Measurements from ENCODE around the gene SREBF1. TPM values are rescaled to one million over a fixed set of nuclear protein-coding genes. Genes with fewer than 3 reads are reported as not detected.

SREBF1 gene
- total RNA-seq, 4 donors from 2014 or later = 115 to 253 (median 191) TPM

DNA sequence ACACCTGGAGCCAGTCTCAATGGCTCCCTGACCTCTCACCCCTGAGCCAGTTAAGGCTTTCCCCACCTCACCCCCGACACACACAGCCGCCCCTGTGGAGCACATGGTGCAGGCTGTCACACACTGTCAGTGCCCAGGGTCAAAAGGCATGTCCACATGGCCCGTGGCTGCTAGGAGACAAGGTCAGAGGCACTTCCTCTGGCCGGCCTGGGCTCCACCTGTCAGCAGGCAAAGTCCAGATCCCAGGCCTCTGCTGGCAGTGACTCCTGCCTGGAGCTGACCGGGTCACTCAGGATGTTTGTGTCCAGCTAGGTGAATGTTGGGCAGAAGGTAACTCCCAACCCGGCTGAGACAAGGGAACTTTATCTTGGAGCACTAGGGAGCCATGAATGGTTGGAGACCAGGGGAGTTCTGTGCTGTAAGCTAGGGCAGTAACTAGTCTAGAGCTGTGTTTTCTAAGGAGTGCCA lies 6.0 kb downstream of the SREBF1 start:
- peak overlapping the region in 2 of 4 donors; percentile 17 to 55 for H3K27ac ChIP-seq
- H3K4me1 ChIP-seq = peaks cover 0 to 92% (median 39%) of the 10 kb centered on the region in 4 donors

DNA sequence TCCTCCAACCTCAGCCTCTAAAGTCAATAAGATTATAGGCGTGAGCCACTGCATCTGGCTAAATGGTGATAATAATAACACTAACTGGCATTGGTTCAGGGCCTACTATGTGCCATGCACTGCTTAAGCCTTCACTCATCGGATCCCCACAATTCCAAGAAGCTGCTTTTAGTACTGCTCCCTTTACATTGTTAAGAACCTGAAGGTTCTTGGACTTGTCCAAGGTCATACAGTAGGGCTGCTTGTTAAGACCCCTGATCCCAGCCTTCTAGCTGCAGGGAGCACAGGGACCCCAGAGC lies 6.6 kb downstream of the SREBF1 start:
- peaks cover 0 to 13% (median 0%) of the 10 kb centered on the region in 3 donors for H3K36me3 ChIP-seq
- H3K4me3 ChIP-seq = no peak overlapping the region
- 96 to 100% methylated on average over 2 of the region's 2 CpGs for WGBS, 2 donors
- H3K27ac ChIP-seq = peak overlapping the region in 1 of 4 donors; percentile 17
- no peaks in the 10 kb centered on the region for H3K9me3 ChIP-seq
- H3K4me1 ChIP-seq = peaks cover 0 to 92% (median 41%) of the 10 kb centered on the region in 4 donors
- no peak for DNase-seq (ENCODE audit: low spot score in 2 of 2)
- no peaks in the 10 kb centered on the region for H3K27me3 ChIP-seq
- TF ChIP-seq, protein P1, sequence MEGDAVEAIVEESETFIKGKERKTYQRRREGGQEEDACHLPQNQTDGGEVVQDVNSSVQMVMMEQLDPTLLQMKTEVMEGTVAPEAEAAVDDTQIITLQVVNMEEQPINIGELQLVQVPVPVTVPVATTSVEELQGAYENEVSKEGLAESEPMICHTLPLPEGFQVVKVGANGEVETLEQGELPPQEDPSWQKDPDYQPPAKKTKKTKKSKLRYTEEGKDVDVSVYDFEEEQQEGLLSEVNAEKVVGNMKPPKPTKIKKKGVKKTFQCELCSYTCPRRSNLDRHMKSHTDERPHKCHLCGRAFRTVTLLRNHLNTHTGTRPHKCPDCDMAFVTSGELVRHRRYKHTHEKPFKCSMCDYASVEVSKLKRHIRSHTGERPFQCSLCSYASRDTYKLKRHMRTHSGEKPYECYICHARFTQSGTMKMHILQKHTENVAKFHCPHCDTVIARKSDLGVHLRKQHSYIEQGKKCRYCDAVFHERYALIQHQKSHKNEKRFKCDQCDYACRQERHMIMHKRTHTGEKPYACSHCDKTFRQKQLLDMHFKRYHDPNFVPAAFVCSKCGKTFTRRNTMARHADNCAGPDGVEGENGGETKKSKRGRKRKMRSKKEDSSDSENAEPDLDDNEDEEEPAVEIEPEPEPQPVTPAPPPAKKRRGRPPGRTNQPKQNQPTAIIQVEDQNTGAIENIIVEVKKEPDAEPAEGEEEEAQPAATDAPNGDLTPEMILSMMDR (IDR thresholded peaks at IDR 0.05) = no peak
- TF ChIP-seq POLR2A (IDR thresholded peaks at IDR 0.05) = no peak
- no peak for TF ChIP-seq EP300 (IDR thresholded peaks at IDR 0.05)

More for the DNA sequence above, 6.0 kb downstream of the SREBF1 start:
- Histone ChIP-seq H3K9me3 (no peaks in the 10 kb centered on the region), H3K4me3 (no peak overlapping the region), H3K27me3 (no peaks in the 10 kb centered on the region), H3K36me3 (peaks cover 0 to 13% (median 0%) of the 10 kb centered on the region in 3 donors)
- 41 to 44% methylated on average over 2 to 6 of the region's 6 CpGs for WGBS, 2 donors
- no peak for TF ChIP-seq POLR2A (IDR thresholded peaks at IDR 0.05)
- TF ChIP-seq, protein P1 (IDR thresholded peaks at IDR 0.05) = no peak
- TF ChIP-seq EP300 (IDR thresholded peaks at IDR 0.05) = no peak
- DNase-seq (ENCODE audit: low spot score in 2 of 2) = no peak

DNA sequence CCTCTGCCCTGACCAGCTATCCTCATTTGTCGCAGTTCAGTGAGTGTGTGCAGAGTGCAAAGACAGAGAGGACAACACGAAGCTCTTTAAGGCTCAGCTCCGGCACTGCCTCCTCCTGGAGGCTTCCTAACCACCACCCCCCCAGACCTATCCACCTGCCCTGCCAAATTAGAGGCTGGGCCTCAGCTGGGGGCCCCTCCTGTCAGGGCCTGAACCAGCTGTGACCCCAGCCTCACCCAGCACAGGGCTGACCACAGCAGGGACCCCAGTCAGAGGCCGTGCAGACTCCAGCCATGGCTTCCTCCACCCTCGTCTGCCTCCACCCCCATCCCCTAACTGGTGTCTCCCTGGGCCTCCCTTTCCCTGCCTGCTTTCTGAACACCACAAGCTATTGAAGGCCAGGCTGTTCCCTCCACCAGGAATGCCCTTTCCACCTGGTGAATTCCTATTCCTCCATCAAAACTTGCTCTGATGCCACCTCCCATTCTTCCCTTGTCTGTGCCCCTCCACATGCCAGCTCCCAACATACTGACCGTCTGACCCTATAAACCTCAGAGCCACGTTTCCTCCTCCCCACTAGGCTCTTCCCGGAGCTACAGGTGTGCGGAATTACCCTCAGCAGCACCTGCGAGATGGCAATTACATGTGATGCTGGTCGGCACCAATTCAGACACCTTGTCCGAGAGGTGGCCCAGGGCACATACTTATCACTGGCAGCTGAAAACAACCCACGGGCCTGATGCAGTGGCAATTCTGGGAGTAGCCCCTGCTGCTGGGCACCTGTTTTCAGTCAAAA lies 8.8 kb downstream of the SREBF1 start:
- H3K27me3 ChIP-seq = no peaks in the 10 kb centered on the region
- H3K4me3 ChIP-seq = no peak overlapping the region
- H3K9me3 ChIP-seq = no peaks in the 10 kb centered on the region
- H3K4me1 ChIP-seq = peaks cover 0 to 91% (median 47%) of the 10 kb centered on the region in 4 donors
- no peak for TF ChIP-seq POLR2A (IDR thresholded peaks at IDR 0.05)
- no peak for TF ChIP-seq EP300 (IDR thresholded peaks at IDR 0.05)
- H3K36me3 ChIP-seq = peaks cover 0 to 13% (median 0%) of the 10 kb centered on the region in 3 donors
- peak overlapping the region in 1 of 4 donors; percentile 91 for H3K27ac ChIP-seq
- 69 to 79% methylated on average over 13 of the region's 13 CpGs for WGBS, 2 donors
- no peak for DNase-seq (ENCODE audit: low spot score in 2 of 2)

DNA sequence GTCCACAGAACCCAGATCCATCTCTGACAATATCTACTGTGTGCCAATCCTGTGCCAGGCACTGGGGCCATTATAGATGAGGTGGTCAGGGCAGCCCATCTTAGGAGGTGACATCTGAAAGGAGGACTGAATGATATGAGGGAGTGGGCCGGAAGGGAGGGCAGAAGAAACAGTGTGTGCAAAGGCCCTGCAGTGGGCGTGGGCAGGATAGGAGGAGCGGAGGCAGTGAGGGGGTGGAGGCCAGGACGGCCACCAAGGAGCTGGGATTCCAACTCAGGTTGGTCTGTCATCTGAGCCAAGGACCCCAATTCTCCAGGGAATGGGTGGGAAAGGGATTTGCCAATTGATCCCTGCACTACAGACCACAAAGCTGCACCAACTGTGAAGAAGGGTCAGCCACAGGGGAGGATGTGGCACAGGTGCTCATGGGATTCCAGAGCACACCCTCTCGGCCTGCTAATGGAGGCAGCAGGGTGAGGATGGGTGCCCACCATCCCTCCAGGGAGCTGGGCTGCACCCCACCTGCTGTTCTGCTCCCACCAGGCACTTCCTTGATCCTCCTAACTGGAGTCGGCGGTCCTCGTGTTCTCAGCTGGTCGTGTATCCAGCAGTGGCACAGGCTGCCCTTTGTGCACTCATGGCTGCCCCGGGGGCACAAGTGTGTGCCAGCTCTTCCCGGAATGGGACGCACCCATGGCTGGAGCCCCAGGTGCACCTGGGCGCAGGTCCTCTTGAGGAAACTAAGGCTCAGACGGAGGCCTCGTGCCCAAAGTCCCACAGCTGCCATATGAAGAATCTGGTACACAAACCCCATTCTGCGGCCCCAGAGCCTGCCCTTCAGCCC lies 9.6 kb downstream of the SREBF1 start:
- H3K9me3 ChIP-seq = no peaks in the 10 kb centered on the region
- no peak overlapping the region for H3K4me3 ChIP-seq
- H3K36me3 ChIP-seq = peaks cover 0 to 13% (median 0%) of the 10 kb centered on the region in 3 donors
- H3K27ac ChIP-seq = peak overlapping the region in 2 of 4 donors; percentile 60 to 91
- TF ChIP-seq EP300 (IDR thresholded peaks at IDR 0.05) = no peak
- no peak for TF ChIP-seq POLR2A (IDR thresholded peaks at IDR 0.05)
- TF ChIP-seq, protein P1 (IDR thresholded peaks at IDR 0.05) = no peak
- peaks cover 0 to 92% (median 54%) of the 10 kb centered on the region in 4 donors for H3K4me1 ChIP-seq
- 74 to 83% methylated on average over 9 to 13 of the region's 16 CpGs for whole genome bisulfite sequencing, 2 donors
- DNase-seq (ENCODE audit: low spot score in 2 of 2) = no peak
- H3K27me3 ChIP-seq = no peaks in the 10 kb centered on the region

DNA sequence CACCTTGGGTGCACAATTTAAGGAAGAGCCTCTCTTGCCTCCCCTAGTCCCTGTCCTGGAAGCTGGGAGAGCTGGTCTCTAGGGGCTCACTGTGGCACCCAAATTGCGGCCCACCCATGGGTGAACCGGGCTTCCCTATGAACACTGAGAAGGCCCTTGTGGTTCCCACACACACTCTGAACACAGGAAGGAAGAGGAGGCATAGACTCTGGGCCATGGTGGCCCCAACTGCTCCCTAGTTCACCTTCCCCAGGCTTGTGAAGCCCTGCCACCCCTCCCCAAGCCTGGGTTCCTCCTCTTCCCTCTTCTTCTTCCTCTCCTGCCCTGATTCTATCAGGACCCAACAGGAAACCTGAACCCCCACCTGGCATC lies 10.5 kb downstream of the SREBF1 start:
- Histone ChIP-seq H3K27ac (peak overlapping the region in 3 of 4 donors; percentile 85 to 91 (median 86)), H3K4me1 (peaks cover 0 to 92% (median 54%) of the 10 kb centered on the region in 4 donors), H3K9me3 (no peaks in the 10 kb centered on the region), H3K36me3 (peaks cover 0 to 11% (median 0%) of the 10 kb centered on the region in 3 donors), H3K4me3 (no peak overlapping the region), H3K27me3 (no peaks in the 10 kb centered on the region)
- no peak for TF ChIP-seq EP300 (IDR thresholded peaks at IDR 0.05)
- TF ChIP-seq, protein P1 (IDR thresholded peaks at IDR 0.05) = no peak
- TF ChIP-seq POLR2A (IDR thresholded peaks at IDR 0.05) = no peak
- no peak for DNase-seq (ENCODE audit: low spot score in 2 of 2)
- 69 to 72% methylated on average over 2 of the region's 2 CpGs for WGBS, 2 donors

All from tibial nerve (tissue), 4 donors.